OCI-LY7 (cell line): Measurements from ENCODE around the gene DACT2. TPM values are rescaled to one million over a fixed set of nuclear protein-coding genes. Genes with fewer than 3 reads are reported as not detected.
"Not testable (repeated sequence)": the region's sequence is repeated elsewhere in the genome, so short reads cannot be mapped to it uniquely, and the experiment has no call there.

Experiments used
- BruUV-seq: library from RNA; stranded (reverse); fragments of 400-500 nt; replicated peaks from 2 replicates; lab custom pipeline; 2021; lab: Mats Ljungman, UMichigan
- CTCF ChIA-PET: fragments of 300-600 bp; sonication (Branson Sonifier 250); formaldehyde crosslinking; loops from one replicate; lab custom pipeline; 2022; ENCODE audit warnings: antibody characterized with exemption; ENCODE audit not compliant: unreplicated experiment; lab: Charles Lee
- POLR2A ChIA-PET: fragments of 300-600 bp; sonication (Branson Sonifier 250); formaldehyde crosslinking; loops from one replicate; lab custom pipeline; 2022; ENCODE audit warnings: antibody characterized with exemption; lab: Charles Lee
- DNase-seq: peaks from one replicate; pipeline ENCODE4 v3.0.0-alpha.2; 2015; ENCODE audit warnings: low spot score
- H2AFZ ChIP-seq: fragments of 200-600 bp; sonication (generic), shearing (Covaris generic); 2 replicates; pipeline ENCODE4 v1.6.1; 2014; ENCODE audit warnings: mild to moderate bottlenecking, antibody characterized with exemption, low read length, moderate library complexity
- H3K27ac ChIP-seq: fragments of 200-600 bp; sonication (generic); 2 replicates; pipeline ENCODE4 v1.5.1; 2014; ENCODE audit warnings: mixed run types, low read depth, mild to moderate bottlenecking, moderate library complexity, low read length, inconsistent platforms; ENCODE audit not compliant: poor library complexity, severe bottlenecking
- H3K36me3 ChIP-seq: fragments of 200-600 bp; sonication (generic); 2 replicates; pipeline ENCODE4 v1.6.1; 2014; ENCODE audit warnings: mild to moderate bottlenecking, antibody characterized with exemption, low read length, moderate library complexity, mixed read lengths; ENCODE audit not compliant: insufficient read depth
- H3K4me1 ChIP-seq: fragments of 200-600 bp; sonication (generic); 2 replicates; pipeline ENCODE4 v1.5.1; 2014; ENCODE audit warnings: mild to moderate bottlenecking, low read length; ENCODE audit not compliant: insufficient read depth, poor library complexity, severe bottlenecking
- H3K4me2 ChIP-seq: fragments of 200-600 bp; sonication (generic); 2 replicates; pipeline ENCODE4 v1.6.1; 2014; ENCODE audit warnings: mild to moderate bottlenecking, low read length
- H3K4me3 ChIP-seq: fragments of 200-600 bp; sonication (generic); 2 replicates; pipeline ENCODE4 v1.5.1; 2014; ENCODE audit warnings: mild to moderate bottlenecking, low read depth, low read length; ENCODE audit not compliant: poor library complexity, severe bottlenecking
- H3K79me2 ChIP-seq: fragments of 200-600 bp; sonication (generic); 2 replicates; pipeline ENCODE4 v1.6.1; 2016; ENCODE audit warnings: low read depth, mild to moderate bottlenecking, low read length, moderate library complexity, mixed read lengths; ENCODE audit not compliant: insufficient read depth
- H3K9me2 ChIP-seq: fragments of 200-600 bp; sonication (generic); 2 replicates; pipeline ENCODE4 v1.6.1; 2016; ENCODE audit warnings: mild to moderate bottlenecking, low read length, mixed read lengths; ENCODE audit not compliant: insufficient read depth
- H3K9me3 ChIP-seq: fragments of 200-600 bp; sonication (generic); 2 replicates; pipeline ENCODE4 v1.6.1; 2014; ENCODE audit warnings: mild to moderate bottlenecking, mixed run types, low read length, mixed read lengths
- H4K20me1 ChIP-seq: fragments of 200-600 bp; sonication (generic); 2 replicates; pipeline ENCODE4 v1.6.1; 2014; ENCODE audit warnings: mild to moderate bottlenecking, antibody characterized with exemption, low read length, moderate library complexity, mixed read lengths; ENCODE audit not compliant: insufficient read depth
- CTCF ChIP-seq: fragments of 200-600 bp; sonication (generic); conservative IDR thresholded peaks from 2 replicates; pipeline ENCODE4 v1.5.1; 2014; ENCODE audit warnings: mild to moderate bottlenecking, antibody characterized with exemption, low read length, moderate library complexity, mixed read lengths
- EZH2phosphoT487 ChIP-seq: fragments of 200-600 bp; sonication (generic); IDR thresholded peaks from 2 replicates; pipeline ENCODE4 v1.6.1; 2018; ENCODE audit warnings: low read depth, borderline replicate concordance, mild to moderate bottlenecking, mixed run types, antibody characterized with exemption, low read length, moderate library complexity, mixed read lengths
- intact Hi-C: fragments of 100-400 bp; cut with micrococcal nuclease; formaldehyde crosslinking; loops from one replicate; pipeline ENCODE4 v1.10.0; 2022; ENCODE audit not compliant: unreplicated experiment
- total RNA-seq, 2 experiments: library from RNA; depleted of rRNA in 1 of 2; stranded (reverse); fragments of >200 nt in 1 of 2; shearing (Covaris generic) in 1 of 2; gene quantifications; 2 replicates each; pipeline ENCODE4 v1.2.3, GENCODE V29; 2014 to 2022

DACT2 gene
- total RNA-seq, 2 experiments from 2014 or later = not detected

DNA sequence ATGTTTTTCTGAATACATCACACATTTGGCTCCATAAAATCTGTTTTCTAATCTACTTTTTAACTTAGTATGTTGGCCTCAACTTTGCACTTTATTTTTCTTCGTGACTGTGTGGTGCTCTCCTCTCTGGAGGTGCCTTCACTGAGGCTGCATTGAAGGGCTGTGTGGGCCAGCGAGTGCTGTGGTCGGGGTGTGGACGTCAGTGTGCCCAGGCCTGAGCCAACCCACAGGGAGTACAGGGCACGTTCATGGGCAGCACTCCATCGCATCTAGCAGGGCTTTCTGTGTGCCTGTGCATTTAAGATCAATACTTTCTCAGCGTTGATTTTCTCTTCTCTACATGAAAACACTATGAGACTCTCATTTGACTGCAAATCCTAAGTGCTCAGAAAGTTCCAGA lies 37.8 kb downstream of the DACT2 start:
- no TSS peak for BruUV-seq
- intact Hi-C loops = no loop called here
- ChIA-PET CTCF (no interaction called here), POLR2A (no interaction called here)
- H3K4me2 ChIP-seq = no peak overlapping the region
- no peaks in the 10 kb centered on the region for H3K9me3 ChIP-seq
- no peaks in the 10 kb centered on the region for H3K79me2 ChIP-seq
- TF ChIP-seq EZH2phosphoT487 (no peak), CTCF (no peak)
- no peaks in the 10 kb centered on the region for H3K4me1 ChIP-seq
- DNase-seq = no peak
- H3K36me3 ChIP-seq = no peaks in the 10 kb centered on the region
- H3K27ac ChIP-seq = no peak overlapping the region
- H4K20me1 ChIP-seq = no peaks in the 10 kb centered on the region
- no peak overlapping the region for H2AFZ ChIP-seq
- H3K4me3 ChIP-seq = no peak overlapping the region
- no peaks in the 10 kb centered on the region for H3K9me2 ChIP-seq

DNA sequence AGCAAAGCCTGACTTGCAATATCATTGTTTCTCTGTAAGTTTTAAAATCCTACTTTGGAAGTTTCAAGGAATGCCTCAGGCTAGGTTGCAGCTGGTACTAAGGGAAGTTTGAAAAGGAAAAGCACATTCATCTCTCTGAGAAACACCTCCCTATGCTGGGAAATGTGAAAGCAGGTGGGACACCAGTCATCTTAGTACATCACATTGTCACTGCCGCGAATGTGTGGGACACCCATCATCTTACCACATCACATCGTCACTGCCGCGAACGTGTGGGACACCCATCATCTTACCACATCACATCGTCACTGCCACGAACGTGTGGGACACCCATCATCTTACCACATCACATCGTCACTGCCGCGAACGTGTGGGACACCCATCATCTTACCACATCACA lies 38.3 kb downstream of the DACT2 start:
- H4K20me1 ChIP-seq, intact Hi-C loops, H3K9me2 ChIP-seq, BruUV-seq, H3K4me3 ChIP-seq, H3K9me3 ChIP-seq, H2AFZ ChIP-seq, H3K27ac ChIP-seq, H3K36me3 ChIP-seq, H3K4me1 ChIP-seq, H3K4me2 ChIP-seq, H3K79me2 ChIP-seq, CTCF ChIA-PET, DNase-seq, POLR2A ChIA-PET: not testable (repeated sequence)

DNA sequence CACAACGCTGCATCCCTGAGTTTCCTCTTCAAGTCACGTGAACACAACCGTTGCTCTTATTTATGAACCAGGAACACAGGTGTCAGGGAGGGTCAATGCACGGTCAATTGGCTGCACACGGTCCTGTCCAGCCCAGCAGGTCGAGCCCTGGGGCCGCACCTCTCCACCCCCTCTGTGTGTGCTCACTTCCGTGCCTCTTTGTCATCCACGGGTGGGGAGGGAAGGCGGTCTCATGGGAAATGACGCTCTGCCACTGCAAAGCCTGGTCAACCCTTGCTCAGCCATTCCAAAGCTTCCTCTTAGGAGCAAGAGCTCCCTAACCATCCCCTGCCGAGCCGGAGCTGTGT lies 38.7 kb downstream of the DACT2 start:
- DNase-seq = no peak
- Histone ChIP-seq H3K4me1 (no peaks in the 10 kb centered on the region), H3K4me3 (no peak overlapping the region), H3K9me2 (no peaks in the 10 kb centered on the region), H3K27ac (no peak overlapping the region), H3K36me3 (no peaks in the 10 kb centered on the region), H3K79me2 (no peaks in the 10 kb centered on the region), H3K9me3 (no peaks in the 10 kb centered on the region), H3K4me2 (no peak overlapping the region), H2AFZ (no peak overlapping the region), H4K20me1 (no peaks in the 10 kb centered on the region)
- no TSS peak for BruUV-seq
- ChIA-PET CTCF (no interaction called here), POLR2A (no interaction called here)
- intact Hi-C loops = no loop called here
- TF ChIP-seq CTCF (no peak), EZH2phosphoT487 (no peak)
